GM12801 (cell line): Measurements from ENCODE around the gene AUTS2.

Experiments used
- CTCF ChIP-seq: IDR thresholded peaks from one replicate; pipeline ENCODE4 v1.5.1; 2011; ENCODE audit warnings: control low read depth; ENCODE audit not compliant: insufficient read length; ENCODE audit errors: extremely low read depth

The AUTS2 gene

DNA sequence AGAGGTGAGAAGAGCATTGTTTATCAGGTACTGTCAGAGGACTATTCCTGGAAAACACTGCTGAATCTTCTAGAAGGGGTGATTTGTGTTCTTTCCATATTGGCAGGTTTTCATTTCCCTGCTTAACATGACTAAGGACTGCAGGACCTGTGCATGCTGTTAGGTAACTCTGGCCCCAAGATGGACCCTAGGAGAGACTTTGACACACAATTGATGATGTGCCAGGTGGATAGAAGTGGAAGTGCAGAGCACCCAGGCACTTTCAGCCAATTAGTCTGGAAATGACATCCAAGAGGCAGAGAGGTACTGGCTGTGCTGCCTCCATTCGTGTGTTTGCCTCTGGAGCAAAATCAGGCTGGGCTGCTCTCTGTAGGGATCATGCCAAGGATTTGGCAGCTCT, 1037.4 kb downstream of the AUTS2 start:
- no peak for TF ChIP-seq CTCF

DNA sequence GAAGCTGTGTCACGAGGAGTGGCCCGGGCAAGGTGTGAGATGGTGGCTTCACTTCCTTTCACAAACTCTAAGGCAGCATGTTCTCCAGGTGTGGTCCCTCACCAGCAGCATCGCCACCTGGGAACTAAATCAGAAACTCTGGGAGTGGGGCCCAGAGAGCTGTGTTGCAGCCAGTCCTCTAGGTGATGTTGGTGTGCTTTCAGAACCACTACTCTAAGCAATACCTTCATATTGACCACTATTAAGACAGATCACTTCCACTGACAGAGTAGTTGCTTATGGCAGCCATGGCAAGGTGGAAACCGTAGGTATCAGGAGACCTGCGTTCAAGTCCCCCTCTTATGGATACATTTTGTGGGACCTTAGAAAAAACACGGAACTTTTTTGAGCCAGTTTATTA, 1037.9 kb downstream of the AUTS2 start:
- no peak for TF ChIP-seq CTCF

- no peak for TF ChIP-seq CTCF
Measured at GRCh38 chr7:70637726-70638125, 1039.5 kb downstream of the AUTS2 start.

DNA sequence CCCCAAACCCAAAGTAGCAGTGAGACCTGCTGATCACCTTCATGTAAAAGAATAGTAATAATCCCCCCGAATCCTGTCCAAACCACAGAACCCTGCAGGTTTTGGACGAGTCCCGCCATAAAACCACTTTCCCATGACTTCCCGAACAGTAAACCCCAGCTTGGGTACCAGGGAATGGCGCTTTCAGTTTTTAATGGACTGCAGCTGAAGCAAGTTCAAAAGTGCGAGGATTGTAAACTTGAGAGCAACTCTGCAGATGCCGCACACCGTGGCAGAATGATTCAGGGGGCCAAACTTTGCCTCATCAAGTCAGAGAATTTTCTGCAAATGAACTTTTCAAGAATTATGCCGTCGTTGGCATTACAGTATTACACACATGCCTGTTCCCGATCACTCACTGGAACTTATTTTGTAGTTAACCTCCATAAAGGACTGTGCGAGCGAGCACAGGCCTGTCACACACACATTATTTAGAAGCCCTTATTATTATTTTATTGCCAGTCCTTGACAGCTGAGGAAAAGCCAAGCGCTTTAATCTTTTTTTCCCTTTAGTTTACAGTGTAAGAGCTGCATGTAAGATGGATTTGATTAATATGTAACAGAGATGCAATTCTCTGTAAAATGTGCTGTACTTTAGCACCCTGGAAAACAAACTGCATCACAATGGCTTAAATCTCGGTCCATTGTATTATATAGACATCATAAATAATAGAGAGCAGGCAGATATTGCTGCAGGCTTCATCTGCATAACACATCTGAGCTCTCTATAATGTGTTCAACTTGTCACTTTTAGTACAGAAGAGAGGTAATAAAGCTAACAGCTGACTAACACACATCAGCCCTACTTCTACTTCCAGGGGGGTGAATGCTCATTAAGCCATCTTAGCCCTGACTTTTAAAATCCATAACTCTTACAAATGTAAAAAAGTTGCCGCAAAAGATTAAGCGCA, 1040.2 kb downstream of the AUTS2 start:
- no peak for TF ChIP-seq CTCF

DNA sequence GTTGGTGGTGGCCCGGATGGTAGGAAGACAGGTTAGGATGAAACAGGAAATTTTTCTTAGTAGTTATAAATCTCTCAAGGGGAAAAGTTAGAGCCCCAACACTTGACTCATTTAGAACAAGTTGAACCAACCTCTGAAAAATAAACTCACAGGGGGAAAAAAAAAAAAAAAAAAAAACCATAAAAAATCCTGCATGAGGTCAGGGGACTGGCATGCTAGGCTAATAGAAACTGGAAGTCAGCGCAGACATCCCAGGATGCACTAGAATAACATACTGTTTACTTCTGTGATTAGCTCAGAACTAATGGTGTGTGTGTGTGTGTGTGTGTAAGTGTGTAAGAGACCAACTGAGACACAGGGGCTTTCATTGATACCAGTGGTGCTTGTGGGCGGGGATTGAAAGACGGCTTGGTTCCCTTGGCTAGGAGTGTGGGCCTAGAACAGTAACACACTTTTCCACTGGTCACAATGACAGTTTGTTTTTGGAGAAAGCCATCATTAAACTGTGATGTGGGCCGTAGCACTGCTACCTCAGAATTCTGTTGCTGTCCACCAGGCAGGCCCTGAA, 1042.1 kb downstream of the AUTS2 start:
- TF ChIP-seq CTCF: no peak

DNA sequence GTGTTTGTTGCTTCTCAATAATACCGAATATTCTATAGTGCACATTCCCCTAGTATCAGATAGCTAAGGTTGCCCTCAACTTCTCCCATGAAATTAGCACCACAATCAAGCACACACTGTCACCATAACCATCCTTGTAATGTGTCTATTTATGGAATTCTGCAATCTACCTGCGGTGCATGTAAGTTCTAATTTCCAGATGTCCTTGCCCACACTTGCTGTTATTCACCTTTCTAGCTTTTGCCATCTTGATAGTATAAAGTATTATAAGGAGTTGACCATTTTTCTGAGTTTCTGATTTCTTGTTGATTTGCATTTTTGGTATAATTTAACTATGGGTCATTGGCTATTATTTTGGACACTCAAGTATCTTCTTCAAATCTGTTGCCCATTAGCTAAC, 1043.6 kb downstream of the AUTS2 start:
- no peak for TF ChIP-seq CTCF

DNA sequence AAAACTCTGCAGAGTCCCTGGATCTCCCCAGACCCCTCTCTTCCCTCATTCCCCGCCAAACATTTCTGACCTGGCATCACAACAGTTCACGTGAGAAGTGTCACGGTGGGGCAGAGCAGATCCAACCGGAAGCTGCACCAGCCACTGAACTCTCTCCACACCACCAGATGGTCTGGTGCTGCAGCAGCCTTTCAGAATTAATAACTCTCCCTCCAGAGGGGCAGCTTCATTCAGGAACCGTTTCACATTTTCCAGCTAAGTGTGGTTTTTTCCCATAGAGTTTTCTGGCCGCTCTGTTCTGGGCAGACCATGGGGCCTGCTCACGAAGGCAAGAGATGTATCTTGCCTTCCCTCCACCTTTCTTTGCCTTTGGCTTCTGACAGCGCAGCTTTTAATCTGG, 1047.0 kb downstream of the AUTS2 start:
- TF ChIP-seq CTCF: no peak
